AG04450 (cell line): ENCODE data around the gene ADAMTS17. TPM values are rescaled to one million over a fixed set of nuclear protein-coding genes. Genes with fewer than 3 reads are reported as not detected.
"Not testable (repeated sequence)": the region's sequence is repeated elsewhere in the genome, so short reads cannot be mapped to it uniquely, and the experiment has no call there.

ENCODE experiments used
- CTCF ChIA-PET: fragments of 300-600, 350-600 bp; formaldehyde crosslinking; extraction: SDS; loops from one replicate; lab custom pipeline; 2022; ENCODE audit warnings: antibody characterized with exemption, inconsistent platforms; lab: Charles Lee
- POLR2A ChIA-PET: fragments of 350-600 bp; formaldehyde crosslinking; extraction: SDS; loops from one replicate; lab custom pipeline; 2021; ENCODE audit warnings: antibody characterized with exemption, inconsistent platforms; lab: Yijun Ruan, JAX
- DNase-seq: peaks from one replicate; pipeline ENCODE4 v3.0.0-alpha.2; 2011; ENCODE audit warnings: low read depth, low spot score
- H3K27ac ChIP-seq: one replicate; pipeline ENCODE4 v1.5.1; 2012; ENCODE audit warnings: low read depth, low read length, control low read depth
- H3K27me3 ChIP-seq: one replicate; pipeline ENCODE4 v1.6.0; 2012; ENCODE audit warnings: low read length; ENCODE audit not compliant: control insufficient read depth, insufficient read depth
- H3K4me3 ChIP-seq: 2 replicates; pipeline ENCODE4 v1.5.1; 2011; ENCODE audit warnings: mild to moderate bottlenecking, low read depth, low read length, control low read depth
- H3K9me3 ChIP-seq: 2 replicates; pipeline ENCODE4 v1.5.1; 2012; ENCODE audit warnings: low read length; ENCODE audit not compliant: control insufficient read depth, insufficient read depth
- polyA plus RNA-seq: library from polyadenylated mRNA; depleted of rRNA; stranded (reverse); fragments of >200 nt; gene quantifications from 2 replicates; pipeline ENCODE4 v1.2.3, GENCODE V29; 2011
- TF ChIP-seq, protein P1 (sequence below): IDR thresholded peaks from 2 replicates; pipeline ENCODE4 v1.5.1; 2011; ENCODE audit warnings: low read depth, low read length, control low read depth, inconsistent platforms

The ADAMTS17 gene
- polyA plus RNA-seq, 1 experiment: 0.06 TPM

DNA sequence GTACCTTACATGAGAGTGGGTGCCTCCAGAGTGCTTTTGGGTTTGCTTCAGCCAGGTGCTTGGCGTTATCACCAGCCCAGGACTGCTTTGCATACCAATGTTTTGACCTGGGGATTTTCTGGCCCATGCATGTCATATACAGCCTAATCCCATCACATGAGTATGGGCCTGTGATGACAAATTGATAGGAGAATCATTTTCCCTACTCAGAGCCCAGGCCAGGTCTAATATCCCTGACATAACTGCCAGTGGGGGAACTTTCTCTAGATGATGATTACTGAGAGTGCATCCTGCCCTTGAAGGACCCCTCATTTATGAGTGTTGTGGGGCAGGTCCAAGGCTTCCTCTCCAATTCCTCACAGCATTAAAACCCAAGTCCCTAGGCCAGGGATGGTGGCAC, 411.1 kb downstream of the ADAMTS17 start:
- Histone ChIP-seq H3K9me3 (no peaks in the 10 kb centered on the region), H3K4me3 (no peak overlapping the region), H3K27me3 (peaks cover 3% of the 10 kb centered on the region), H3K27ac (no peak overlapping the region)
- no peak for DNase-seq
- CTCF ChIA-PET: interaction anchor here (0.9 kb wide), 1 partner anchor 419 kb away, joined by 3 read pairs; no protein-coding TSS in a partner anchor
- POLR2A ChIA-PET: no interaction called here
- TF ChIP-seq, protein P1, sequence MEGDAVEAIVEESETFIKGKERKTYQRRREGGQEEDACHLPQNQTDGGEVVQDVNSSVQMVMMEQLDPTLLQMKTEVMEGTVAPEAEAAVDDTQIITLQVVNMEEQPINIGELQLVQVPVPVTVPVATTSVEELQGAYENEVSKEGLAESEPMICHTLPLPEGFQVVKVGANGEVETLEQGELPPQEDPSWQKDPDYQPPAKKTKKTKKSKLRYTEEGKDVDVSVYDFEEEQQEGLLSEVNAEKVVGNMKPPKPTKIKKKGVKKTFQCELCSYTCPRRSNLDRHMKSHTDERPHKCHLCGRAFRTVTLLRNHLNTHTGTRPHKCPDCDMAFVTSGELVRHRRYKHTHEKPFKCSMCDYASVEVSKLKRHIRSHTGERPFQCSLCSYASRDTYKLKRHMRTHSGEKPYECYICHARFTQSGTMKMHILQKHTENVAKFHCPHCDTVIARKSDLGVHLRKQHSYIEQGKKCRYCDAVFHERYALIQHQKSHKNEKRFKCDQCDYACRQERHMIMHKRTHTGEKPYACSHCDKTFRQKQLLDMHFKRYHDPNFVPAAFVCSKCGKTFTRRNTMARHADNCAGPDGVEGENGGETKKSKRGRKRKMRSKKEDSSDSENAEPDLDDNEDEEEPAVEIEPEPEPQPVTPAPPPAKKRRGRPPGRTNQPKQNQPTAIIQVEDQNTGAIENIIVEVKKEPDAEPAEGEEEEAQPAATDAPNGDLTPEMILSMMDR: no peak

DNA sequence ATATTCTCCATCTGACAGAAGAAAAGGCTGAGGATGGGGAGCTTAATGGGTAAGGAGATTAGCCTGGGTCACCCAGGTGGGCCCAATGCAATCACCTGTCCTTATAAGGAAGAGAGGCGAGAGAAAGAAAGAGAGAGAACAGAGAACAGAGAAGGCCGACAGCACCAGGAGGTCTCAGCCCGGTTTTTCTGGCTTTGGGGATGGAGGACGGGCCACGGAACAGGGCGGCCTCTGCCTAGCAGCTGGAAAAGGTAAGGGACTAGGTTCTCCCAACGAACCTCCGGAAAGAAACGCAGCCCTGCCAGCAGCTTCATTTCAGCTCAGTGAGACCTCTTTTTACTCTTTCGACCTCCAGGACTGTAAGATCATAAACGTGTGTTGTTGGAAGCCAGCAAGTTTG, 412.5 kb downstream of the ADAMTS17 start:
- Histone ChIP-seq H3K27ac (no peak overlapping the region), H3K9me3 (no peaks in the 10 kb centered on the region), H3K27me3 (peaks cover 3% of the 10 kb centered on the region), H3K4me3 (no peak overlapping the region)
- DNase-seq: no peak
- TF ChIP-seq, protein P1: no peak
- POLR2A ChIA-PET: no interaction called here
- CTCF ChIA-PET: interaction anchor here (1.8 kb wide), 1 partner anchor 643 kb away, joined by 10 read pairs; no protein-coding TSS in a partner anchor

DNA sequence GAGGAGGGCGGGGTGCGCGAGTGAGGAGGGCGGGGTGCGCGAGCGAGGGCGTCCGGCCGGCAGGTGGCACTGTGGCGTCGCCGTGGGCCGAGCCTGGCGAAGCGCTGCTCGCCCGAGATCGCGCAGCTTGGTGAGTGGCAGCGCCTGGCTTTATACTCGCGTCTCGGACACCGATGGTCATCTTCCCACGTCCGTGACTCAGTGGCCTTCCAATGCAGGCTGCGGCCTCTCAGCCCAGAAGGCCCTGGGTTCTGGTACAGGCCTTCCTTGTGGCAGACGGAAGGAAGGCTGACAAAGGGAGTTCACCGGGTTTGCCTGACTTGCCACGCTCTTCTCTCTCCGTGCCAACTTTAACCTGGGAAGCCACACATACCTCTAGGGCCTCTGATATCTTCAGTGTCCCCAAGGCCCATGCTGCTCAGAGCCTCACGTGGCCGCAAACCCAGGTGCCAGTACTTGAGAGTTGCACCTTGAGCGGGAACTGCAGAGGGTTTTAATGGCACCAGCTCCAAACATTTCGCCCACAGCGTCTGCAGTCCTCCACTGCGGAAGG, 413.3 kb downstream of the ADAMTS17 start:
- Histone ChIP-seq H3K27ac (no peak overlapping the region), H3K27me3 (peaks cover 3% of the 10 kb centered on the region), H3K4me3 (peak overlapping the region; percentile 58), H3K9me3 (no peaks in the 10 kb centered on the region)
- DNase-seq: peak; percentile 18
- TF ChIP-seq, protein P1: peak; percentile 53
- ChIA-PET POLR2A (interaction anchor here (1.0 kb wide), 1 partner anchor 204 kb away, joined by 6 read pairs; no protein-coding TSS in a partner anchor), CTCF (interaction anchor here (0.6 to 1.8 kb wide), 3 partner anchors 17 to 644 kb away, joined by 3 to 10 read pairs (median 3); no protein-coding TSS in a partner anchor)

DNA sequence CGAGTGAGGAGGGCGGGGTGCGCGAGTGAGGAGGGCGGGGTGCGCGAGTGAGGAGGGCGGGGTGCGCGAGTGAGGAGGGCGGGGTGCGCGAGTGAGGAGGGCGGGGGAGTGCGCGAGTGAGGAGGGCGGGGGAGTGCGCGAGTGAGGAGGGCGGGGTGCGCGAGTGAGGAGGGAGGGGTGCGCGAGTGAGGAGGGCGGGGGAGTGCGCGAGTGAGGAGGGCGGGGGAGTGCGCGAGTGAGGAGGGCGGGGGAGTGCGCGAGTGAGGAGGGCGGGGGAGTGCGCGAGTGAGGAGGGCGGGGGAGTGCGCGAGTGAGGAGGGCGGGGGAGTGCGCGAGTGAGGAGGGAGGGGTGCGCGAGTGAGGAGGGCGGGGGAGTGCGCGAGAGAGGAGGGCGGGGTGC, 415.2 kb downstream of the ADAMTS17 start:
- H3K27me3 ChIP-seq, POLR2A ChIA-PET, H3K27ac ChIP-seq, H3K4me3 ChIP-seq, DNase-seq, H3K9me3 ChIP-seq: not testable (repeated sequence)
- CTCF ChIA-PET: interaction anchor here (0.8 kb wide), 1 partner anchor 646 kb away, joined by 3 read pairs; no protein-coding TSS in a partner anchor

DNA sequence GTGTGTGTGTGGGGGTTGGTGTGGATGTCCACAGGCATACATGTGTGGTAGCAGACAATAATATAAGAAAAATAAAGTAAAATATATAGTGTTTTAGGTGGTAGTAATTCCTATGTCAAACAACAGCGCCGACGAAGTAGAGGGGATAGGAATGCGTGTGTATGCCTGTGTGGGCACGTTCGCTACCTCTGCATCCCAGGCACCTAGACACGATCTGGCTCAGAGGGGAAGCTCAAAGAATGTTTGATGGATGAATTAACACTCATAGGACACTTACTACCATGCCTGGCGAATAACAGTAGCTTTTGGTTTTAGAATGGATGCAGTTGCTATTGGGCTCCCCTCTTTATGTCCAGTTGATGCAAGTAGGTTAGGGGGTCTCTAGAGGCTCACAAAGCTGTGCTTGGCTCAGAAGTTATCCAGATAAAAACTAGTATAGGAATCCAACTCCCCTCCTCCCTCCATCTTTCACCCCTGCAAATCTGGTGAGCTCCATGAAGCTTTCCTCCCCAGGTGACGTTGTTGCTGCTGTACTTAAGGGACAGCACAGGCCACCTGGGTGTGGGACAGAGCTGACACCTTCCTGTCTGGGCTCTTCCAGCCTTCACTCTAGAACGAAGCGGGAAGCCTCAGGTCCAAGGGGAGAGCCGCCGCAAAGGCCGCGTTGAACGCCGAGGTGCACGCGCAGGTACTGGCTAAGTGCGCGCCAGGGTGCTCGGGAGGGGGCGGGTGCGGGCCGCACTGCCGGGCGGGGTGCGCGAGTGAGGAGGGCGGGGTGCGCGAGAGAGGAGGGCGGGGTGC, 415.9 kb downstream of the ADAMTS17 start:
- no peak for DNase-seq
- no peaks in the 10 kb centered on the region for H3K9me3 ChIP-seq
- ChIA-PET CTCF (interaction anchor here (0.5 to 1.4 kb wide), 5 partner anchors 17 to 646 kb away, joined by 3 to 11 read pairs (median 4); no protein-coding TSS in a partner anchor), POLR2A (no interaction called here)
- peak overlapping the region; percentile 32 for H3K4me3 ChIP-seq
- no peak overlapping the region for H3K27ac ChIP-seq
- TF ChIP-seq, protein P1: no peak
- peaks cover 3% of the 10 kb centered on the region for H3K27me3 ChIP-seq
